HuH-7 (cell line): ENCODE results near the gene ACTC1.

ENCODE experiments used
- DNase-seq: peaks from one replicate; pipeline ENCODE4 v3.0.0; 2011; ENCODE audit warnings: low spot score

ACTC1 gene

DNA sequence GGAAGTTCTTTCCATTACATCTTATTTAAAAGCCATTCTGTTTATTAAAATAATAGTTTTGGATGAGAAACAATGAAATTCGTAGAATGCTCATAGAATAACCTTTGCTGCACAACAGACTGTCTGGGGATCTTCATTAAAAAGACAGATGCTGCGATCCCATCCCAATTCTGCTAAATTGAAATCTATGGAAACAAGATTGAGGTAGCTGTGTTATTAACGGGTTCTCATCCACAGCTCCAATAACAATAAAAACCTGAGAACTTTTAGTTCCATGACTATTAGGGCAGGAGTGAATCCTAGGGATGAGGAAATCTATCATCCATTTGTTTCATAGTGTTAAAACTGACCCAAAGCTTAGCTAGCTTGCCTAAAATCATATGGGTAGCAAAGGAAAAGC, 38.1 kb downstream of the ACTC1 start:
- DNase-seq: no peak

DNA sequence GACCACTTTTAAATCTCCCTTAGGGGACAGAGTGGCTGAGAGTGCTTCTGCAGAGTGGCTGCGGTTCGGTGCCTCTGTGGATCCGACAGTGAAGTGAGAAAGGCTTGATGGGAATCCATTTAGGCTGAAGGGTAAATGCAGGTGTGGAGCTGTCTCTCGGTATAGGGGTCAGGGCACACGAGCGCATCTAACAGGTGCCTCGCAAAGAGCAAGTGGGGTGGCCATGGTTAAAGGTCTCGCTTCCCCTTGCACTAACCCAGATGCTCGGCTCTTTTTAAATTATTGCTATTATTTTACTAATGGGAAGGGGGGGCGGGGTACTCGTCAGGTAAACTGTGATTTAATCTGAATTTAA, 40.0 kb downstream of the ACTC1 start:
- no peak for DNase-seq

- no peak for DNase-seq
These were observed 40.5 kb downstream of the ACTC1 start, which contains the start of gene GJD2 for GRCh38 chr15:34754674-34755418. Gene GJD2 (minus strand): TSS chr15:34754998. CDS start chr15:34754488, 510 bp downstream.

DNA sequence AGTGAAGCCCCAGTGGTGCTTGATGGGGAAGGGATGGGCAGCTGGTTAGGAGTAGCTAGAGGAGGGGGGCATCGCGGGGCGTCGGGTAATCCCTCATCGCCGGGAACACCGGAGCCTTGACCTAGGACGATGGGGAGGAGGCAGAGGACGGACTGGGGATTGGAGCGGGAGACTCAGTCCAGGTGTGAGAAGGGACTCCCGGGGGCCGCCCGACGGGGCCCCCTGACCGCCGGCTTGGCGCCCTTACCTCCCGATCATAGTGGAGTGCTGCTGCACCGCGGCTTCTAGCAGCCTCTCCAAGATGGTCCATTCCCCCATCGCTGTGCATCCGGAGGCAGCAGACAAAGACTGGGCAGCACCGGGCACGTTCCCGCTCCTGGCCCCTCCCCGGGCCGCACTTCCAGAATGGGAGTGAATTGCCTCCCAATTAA, 41.2 kb downstream of the ACTC1 start:
- no peak for DNase-seq

DNA sequence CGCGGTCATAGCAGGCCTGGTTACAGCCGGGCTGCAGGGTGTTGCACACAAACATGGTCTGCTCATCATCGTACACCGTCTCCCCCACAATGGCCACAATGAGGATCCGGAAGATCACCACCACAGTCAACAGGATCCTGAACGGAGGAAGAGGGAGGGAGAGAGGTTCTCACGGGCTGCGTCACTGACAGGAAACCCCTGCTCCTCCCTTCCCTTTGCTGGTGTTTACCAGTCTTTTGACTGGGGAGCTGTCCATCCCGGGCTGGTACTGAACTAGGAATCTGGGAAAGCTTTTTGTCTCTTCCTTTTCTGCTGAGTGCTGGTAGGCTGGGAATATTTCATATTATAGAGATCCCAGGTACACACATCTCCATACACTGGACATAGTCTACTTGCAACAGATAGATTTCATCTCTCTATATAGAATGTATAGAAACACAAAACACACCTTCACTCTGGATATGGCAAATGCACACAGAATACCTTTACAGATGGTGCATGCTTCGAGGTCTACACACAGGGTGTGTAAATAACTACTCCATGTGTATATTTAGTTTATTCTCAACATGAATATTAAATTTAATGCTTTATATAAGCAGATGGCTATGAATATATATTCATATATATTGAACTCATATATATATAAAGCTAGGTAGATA, 42.0 kb downstream of the ACTC1 start:
- DNase-seq: peak; percentile 37

- no peak for DNase-seq
These were observed 45.7 kb downstream of the ACTC1 start for GRCh38 chr15:34749691-34750090.
